HG03442 (cell line): ENCODE measurements around the gene MMP24OS.
"Not testable (repeated sequence)": the region's sequence is repeated elsewhere in the genome, so short reads cannot be mapped to it uniquely, and the experiment has no call there.

Experiments
- ATAC-seq: cut with Tn5 transposase; IDR thresholded peaks from one replicate; pipeline ENCODE4 v1.9.1; 2021; ENCODE audit warnings: mild to moderate bottlenecking, moderate library complexity; ENCODE audit not compliant: unreplicated experiment

Gene MMP24OS

DNA sequence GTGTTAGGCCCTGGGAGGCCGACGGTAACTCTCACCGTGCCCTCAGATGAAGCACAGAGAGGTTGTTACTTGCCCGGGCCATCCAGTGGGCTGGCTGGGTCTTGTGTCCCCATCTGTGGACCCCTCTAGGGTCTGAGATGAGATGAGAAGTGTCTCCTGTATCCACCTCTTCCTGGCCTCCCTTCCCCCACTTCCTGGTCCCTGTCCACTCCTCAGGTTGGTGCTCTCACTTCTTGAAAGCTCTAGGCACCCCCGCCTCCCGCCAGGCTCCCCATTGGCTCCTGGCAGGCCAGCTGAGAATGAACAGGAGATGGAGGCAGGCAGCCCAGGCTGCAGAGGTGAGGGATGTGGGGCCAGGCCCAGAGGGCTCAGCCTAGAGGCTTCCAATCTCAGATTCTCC lies 1.5 kb downstream of the MMP24OS start:
- ATAC-seq = no peak

DNA sequence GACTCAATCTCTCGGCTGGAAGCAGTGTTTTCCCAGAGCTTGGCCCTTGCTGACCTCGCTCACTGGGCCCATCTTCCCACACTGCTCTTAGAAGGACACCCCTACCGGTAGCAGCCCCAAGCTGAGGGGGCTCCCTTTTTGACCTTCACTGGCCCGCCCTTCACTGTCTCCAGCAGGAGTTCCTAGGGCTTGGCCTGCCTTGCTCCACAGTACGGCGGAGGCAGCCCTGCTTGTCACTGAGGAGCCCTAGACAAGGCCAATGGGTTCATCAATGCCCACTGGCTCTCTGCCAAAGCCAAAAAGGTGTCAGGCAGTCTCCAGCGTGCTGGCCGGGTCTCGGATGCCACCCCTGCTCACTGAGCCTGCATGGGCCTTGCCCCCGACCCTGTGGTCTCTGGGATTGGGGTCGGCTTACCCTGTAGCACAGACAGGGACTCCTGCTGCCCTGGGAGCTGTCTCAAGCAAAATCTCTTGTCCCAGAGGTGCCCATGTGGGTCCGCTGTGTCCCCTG lies 2.1 kb downstream of the MMP24OS start:
- ATAC-seq = no peak

DNA sequence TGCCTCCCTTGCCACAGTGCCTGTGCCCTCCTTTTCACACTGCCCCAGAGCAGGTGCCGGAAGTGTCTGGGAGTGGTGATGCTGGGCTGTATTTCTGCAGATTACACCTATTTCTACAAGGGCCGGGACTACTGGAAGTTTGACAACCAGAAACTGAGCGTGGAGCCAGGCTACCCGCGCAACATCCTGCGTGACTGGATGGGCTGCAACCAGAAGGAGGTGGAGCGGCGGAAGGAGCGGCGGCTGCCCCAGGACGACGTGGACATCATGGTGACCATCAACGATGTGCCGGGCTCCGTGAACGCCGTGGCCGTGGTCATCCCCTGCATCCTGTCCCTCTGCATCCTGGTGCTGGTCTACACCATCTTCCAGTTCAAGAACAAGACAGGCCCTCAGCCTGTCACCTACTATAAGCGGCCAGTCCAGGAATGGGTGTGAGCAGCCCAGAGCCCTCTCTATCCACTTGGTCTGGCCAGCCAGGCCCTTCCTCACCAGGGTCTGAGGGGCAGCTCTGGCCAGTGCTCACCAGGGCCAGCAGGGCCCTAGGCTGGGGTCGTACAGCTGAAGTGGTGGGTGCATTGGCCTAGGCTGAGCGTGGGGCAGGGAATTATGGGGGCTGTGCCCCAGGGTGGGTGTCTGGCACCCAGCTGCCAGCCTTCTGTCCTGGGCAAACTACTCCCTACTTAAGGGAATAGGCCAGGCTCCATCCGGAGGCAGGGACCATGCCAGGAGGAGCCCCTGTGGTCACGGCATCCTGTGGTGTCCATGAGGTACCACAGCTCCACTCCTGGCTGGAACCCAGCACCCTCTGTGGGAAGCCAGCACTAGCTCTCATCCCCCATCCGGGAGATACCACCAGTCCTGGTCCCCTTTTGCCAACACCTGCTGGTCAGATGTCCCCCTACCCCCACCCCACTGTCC lies 3.5 kb downstream of the MMP24OS start:
- ATAC-seq = no peak

DNA sequence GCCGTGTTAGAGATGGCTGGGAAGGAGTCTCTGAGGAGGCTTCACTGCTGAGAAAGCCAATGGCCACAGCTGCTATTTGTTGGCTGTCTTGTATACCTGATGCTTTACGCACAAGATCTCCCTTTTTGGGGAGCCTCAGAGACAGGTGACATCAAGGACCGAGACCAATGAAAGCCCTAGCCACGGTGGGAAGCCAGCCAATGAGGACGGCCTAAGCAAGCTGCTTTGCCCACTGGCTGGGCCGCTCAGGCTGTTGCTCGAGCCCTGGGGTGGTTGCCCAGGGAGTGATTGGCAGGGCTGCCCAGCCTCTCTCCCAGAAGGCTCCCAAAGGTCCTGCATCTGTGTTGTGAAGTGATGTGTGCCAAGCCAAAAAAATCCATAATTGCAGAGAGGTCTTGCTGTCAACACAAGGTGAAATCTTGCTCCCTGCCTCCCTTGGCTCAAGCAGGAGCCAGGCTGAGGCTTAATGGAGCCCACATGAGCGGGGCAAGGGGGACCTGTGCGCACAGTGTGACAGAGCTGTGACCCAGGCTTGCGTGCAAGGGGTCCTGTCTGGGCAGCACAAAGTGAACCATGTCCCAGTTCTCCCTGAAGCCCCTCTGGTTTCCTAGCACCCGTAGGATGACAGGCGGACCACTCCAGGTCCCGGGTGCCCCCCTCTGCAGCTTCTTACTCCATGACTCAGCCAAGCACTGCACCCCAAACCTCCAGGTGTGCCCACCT lies 4.3 kb downstream of the MMP24OS start:
- no peak for ATAC-seq

DNA sequence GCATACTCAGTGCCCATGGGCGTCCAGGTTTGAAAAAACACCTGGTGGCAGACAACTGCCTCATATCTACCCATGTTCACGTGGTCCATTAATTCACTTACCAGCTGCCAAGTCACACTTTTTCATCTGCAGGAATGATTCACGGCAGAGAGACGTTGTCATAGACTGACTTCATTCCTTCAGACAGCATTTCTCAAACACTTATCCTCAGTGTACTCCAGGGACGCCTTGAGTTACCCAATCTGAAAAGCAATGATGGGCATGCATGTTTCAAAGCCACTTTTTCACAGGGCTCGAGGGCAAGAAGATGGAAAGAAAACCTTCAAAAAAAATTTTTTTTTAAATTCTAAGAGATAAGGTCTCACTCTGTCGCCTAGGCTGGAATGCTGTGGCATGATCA lies 6.0 kb downstream of the MMP24OS start:
- no peak for ATAC-seq

DNA sequence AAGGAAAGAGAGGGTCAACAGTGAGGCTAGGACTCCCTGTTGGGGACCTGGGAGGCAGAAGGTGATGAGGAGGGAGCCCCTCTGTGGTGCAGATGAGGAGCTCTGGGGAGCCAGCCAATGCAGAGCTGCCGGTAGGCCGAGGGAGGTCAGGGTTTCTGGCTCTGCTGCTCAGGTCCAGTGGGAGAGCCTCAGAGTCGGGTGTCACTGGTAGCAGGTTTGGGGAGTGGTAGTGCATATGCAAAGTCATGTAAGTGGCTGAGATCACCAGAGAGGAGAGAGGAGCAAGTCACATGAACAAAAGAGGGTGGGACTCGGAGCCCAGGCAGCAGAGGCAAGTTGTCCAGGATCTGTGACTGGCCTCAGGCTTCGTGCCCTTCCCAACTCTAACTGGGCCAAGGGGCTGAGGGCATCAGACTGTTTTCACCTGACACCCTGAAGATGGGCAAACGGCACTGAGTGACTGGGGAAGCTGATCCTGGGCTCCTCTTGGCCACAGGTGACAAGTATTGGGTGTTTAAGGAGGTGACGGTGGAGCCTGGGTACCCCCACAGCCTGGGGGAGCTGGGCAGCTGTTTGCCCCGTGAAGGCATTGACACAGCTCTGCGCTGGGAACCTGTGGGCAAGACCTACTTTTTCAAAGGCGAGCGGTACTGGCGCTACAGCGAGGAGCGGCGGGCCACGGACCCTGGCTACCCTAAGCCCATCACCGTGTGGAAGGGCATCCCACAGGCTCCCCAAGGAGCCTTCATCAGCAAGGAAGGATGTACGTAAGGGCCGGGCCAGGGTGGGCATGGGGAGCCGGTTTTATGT lies 6.6 kb downstream of the MMP24OS start:
- ATAC-seq = no peak

DNA sequence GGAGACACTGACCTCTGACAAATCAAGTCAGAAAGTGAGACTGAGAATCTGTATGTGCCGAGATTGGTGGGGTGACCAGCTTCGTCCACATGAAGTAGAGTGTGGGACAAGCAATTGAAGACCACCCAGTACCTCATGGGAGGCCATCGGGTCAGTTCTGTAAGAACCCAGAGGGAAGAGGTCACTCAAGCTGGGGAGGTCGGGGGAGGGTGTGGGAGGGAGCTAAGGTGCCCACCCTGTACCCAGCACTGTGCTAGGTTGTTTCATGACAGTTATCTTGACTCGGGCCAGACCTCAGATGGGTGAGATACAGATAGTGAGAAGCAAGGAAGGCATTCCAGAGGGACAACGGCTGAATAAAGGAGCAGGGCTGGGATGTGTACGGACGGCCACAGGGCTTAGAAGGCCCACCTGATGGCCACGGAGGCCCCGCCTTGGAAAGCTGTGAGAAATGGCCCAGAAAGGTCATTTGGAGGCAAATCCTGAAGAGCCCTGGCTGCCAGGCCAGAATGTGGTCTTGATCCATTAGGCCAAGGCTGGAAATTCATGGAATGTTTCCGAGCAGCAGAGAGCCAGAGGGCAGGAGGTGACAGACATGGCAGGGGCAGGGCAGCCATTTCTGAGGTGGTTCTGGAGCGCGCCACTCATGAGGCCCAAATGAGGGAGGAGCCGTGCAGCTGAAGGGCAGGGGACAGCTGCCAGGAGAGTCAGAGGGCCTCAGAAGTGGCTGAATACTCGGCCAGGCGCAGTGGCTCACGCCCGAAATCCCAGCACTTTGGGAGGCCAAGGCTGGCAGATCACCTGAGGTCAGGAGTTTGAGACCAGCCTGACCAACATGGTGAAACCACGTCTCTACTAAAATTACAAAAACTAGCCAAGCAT lies 7.7 kb downstream of the MMP24OS start:
- ATAC-seq = no peak

DNA sequence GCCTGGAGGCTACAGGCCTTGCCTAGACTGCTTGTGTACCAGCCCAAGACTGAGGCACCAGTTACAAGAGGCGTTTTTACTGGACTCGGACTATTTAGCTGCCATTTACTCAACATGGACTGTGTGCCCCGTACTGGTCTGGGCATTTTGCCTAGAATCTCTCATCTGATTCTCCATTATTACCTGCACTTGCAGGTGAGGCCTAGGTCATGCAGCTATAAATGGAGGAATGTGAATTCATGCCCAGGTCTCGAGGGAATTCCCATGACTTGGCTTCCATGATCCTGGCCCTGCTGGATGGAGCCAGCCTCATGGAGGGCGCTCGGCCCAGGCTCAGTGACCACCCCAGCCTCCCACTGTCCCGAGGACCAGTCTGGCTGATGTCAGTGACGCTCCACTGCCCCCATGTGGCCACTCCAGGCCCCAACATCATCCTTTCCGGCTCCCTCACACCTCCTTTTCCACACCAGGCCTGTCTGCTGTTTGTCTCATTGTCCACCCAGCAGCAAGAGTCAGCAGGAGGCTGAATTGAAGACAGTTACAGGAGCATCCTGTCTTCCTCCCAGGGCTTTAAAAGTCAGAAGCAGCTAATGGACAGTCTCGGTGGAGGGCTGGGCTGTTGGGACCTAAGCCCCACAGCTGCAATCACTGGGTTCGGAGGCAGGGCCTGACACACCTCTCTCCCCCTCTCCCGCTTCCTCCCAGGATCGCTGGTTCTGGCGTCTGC lies 8.7 kb downstream of the MMP24OS start:
- no peak for ATAC-seq

DNA sequence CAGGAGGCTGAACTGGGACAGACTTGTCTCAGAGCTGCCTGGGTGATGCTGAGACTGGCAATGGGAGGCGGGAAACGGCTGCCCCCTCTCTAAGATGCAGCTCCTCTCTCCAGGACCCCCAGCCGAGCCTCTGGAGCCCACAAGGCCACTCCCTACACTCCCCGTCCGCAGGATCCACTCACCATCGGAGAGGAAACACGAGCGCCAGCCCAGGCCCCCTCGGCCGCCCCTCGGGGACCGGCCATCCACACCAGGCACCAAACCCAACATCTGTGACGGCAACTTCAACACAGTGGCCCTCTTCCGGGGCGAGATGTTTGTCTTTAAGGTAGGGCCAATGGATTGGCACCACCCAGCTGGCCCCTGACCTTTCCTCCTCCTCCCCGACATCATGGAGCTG lies 10.8 kb downstream of the MMP24OS start:
- no peak for ATAC-seq

DNA sequence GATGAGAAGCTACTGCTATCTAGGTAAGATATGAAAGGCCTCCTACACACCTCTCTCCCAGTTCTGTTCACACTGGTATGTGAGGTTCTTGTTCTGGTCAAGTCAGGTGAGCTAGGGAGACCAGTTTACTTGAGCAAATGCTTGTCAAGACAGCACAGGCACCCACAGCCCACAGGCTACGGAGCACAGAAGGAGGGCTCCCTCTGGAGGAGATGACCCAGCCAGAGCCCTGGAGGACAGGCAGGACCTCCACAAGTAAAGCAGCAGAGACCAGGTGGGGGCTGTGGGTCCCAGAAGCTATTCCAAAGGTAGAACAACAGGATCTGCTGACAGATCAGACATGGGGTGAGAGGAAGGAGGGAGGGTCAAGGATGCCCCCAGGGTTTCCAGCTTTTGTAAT lies 13.2 kb downstream of the MMP24OS start:
- no peak for ATAC-seq

DNA sequence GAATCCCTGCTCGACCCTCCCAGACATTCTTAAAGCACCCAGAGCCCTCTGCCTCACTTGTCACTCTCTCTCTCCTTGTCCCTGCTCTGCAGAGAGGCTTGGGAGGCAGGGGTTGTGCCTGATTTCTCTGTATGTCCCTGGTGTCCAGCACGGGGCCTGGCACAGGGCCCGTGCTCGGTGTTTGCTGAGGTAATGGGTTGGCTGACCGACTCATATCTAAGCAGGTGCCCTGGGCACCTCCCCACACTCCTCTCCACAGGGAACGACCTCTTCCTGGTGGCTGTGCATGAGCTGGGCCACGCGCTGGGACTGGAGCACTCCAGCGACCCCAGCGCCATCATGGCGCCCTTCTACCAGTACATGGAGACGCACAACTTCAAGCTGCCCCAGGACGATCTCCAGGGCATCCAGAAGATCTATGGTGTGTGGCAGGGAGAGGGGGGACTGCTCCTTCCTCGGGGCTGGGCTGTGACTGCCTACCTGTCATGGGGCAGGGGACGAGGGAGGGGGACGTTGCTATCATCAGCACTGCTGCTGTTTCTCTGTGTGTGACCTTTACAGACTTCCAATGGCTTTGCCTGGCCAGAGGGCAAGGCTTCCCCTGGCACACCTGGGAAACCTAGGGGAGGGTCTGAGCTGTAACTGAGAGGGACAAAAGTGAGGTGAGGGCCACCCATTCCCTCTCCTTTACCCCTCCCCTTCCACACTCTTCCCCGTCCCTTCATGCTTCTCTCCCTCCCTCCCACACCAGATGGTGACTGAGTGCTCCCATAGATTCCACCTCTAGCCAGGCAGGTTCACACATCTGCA lies 14.2 kb downstream of the MMP24OS start:
- ATAC-seq = no peak

DNA sequence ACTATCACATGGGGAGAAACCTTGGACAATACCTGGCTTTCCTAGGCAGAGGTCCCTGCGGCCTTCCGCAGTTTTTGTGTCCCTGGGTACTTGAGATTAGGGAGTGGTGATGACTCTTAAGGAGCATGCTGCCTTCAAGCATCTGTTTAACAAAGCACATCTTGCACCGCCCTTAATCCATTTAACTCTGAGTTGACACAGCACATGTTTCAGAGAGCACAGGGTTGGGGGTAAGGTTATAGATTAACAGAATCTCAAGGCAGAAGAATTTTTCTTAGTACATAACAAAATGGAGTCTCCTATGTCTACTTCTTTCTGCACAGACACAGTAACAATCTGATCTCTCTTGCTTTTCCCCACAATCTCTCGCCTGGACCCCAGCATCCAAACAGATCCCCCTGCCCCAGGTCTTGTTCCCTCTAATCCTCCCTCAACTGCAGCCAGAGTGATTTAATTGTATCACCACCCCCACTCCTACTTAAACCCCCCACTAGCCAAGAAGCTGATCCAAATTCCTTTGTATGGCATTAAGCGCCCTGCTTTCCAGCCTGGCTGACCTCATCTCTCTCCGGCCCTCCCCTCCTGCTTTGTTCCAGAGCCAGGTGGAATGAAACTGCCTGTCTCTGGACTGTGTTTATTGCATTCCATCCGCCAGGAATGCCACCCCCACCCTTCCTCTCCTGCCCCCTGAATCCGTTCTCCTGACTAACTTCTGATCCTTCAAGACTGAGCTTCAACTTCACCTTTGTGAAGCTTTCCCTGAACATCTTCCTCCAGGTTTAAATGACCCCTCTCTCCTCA lies 15.0 kb downstream of the MMP24OS start:
- not testable (repeated sequence) for ATAC-seq

DNA sequence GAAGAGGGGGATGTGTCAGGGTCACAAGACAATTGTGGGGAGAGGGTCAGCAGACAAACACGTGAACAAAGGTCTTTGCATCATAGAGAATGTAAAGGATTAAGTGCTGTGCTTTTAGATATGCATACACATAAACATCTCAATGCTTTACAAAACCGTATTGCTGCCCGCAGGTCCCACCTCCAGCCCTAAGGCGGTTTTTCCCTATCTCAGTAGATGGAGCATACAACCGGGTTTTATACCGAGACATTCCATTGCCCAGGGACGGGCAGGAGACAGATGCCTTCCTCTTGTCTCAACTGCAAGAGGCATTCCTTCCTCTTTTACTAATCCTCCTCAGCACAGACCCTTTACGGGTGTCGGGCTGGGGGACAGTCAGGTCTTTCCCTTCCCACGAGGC lies 15.6 kb downstream of the MMP24OS start:
- not testable (repeated sequence) for ATAC-seq

DNA sequence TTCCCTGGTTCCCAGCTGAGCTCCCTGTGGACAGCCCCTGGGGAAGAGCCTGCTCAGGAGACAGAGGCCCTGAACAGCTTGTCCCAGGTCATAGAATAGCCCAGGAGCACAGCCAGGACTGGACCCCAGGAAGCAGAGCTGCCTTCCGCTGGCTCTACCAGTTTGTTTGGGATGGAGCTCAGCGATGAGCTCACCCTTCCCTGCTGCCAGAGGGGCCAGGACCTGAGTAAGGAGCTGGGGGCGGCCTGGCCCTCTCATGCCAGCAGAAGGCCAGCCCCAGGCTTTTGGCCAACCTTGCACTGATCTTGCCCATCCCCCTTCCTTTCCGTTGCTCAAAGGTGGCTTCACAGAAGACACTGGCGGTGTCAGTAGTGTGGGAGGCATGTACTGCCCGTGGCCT lies 17.5 kb downstream of the MMP24OS start:
- no peak for ATAC-seq

DNA sequence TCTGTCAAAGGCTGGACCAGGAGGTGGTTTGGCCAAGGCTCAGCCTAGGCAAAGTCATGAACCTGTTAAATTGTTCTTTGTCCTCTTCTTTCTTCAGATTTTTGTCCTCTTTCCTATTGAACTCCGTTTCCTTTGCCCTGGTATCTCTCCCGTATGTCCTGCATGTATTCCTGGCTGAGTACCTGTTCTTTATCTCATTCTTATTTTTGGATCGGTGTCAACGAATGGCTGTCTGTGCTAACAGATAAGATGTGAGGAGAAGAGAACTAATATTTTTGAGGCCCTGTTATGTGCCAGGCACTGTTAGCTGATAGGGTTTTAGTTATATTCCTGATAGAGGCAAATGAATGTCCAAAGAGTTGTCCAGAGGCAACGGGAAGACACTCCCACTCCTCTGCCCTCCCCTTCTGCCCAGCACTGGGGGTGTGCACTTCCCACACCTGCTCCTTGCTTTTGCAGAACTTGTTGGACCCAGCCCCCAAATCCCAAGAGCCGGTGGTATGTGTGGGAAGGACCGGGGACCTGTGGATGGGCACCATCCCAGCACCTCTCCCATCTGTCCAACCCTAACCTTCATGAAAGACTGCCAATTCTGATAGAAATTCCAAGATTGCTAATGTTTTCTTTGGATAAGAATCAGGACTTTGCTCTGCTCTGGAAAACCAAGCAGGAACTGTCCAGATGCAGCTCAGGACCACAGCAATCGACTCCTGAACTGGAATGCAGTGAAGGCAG lies 20.6 kb downstream of the MMP24OS start:
- no peak for ATAC-seq

DNA sequence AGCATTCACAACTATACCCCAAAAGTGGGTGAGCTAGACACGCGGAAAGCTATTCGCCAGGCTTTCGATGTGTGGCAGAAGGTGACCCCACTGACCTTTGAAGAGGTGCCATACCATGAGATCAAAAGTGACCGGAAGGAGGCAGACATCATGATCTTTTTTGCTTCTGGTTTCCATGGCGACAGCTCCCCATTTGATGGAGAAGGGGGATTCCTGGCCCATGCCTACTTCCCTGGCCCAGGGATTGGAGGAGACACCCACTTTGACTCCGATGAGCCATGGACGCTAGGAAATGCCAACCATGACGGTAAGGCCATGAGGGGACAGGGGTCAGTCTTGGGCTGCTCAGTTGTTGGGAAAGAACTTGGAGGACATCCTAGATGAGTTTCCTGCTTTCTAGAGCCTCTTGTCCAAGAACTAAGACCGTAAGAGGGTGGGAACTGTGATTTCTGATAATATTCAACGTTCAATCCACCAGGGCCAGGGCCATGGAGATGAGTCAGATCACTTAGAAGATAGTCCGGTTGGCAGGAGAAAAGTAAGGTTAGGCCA lies 23.4 kb downstream of the MMP24OS start:
- ATAC-seq = no peak

DNA sequence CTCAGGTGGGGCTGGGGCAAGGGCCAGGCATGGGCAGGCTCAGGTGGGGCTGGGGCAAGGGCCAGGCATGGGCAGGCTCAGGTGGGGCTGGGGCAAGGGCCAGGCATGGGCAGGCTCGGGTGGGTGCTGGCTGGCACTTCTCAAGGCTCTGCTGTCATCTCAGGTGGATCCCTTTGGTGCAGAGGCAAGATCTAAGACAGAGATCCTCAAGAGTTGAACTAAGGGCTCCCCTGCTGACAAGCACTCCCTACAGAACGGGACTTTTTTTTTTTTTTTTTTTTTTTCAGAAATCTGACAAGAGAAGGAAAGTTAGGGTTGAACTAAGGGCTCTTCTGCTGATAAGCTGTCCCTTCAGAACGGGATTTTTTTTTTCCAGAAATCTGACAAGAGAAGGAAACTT lies 24.9 kb downstream of the MMP24OS start:
- ATAC-seq = no peak
